Activated CD4-positive, alpha-beta T cell treated with anti-CD3 and anti-CD28 coated beads, Interleukin-2, amount 10 ng/mL, durations not matched to agents 24 days and 14 days (primary cell): ENCODE data around the gene EMCN. TPM values are rescaled to one million over a fixed set of nuclear protein-coding genes. Genes with fewer than 3 reads are reported as not detected.

Experiments used
- DNase-seq: peaks from one replicate; pipeline ENCODE4 v3.0.0; 2022
- H3K27ac Mint-ChIP-seq: one replicate; pipeline ENCODE4 v1.8.0; 2022; ENCODE audit warnings: mild to moderate bottlenecking, mixed read lengths
- H3K27me3 Mint-ChIP-seq: one replicate; pipeline ENCODE4 v1.8.0; 2022; ENCODE audit warnings: mixed read lengths
- H3K36me3 Mint-ChIP-seq: one replicate; pipeline ENCODE4 v1.8.0; 2022; ENCODE audit warnings: low read depth, mild to moderate bottlenecking, mixed read lengths
- H3K4me1 Mint-ChIP-seq: one replicate; pipeline ENCODE4 v1.8.0; 2021; ENCODE audit warnings: mixed read lengths
- H3K4me3 Mint-ChIP-seq: one replicate; pipeline ENCODE4 v1.8.0; 2022; ENCODE audit warnings: mild to moderate bottlenecking, moderate library complexity, mixed read lengths
- H3K9me3 Mint-ChIP-seq: one replicate; pipeline ENCODE4 v1.8.0; 2021; ENCODE audit warnings: mixed read lengths
- intact Hi-C: fragments of 100-400 bp; cut with micrococcal nuclease; formaldehyde crosslinking; loops from one replicate; pipeline ENCODE4 v1.15.1; 2023
- total RNA-seq: library from RNA; stranded (reverse); gene quantifications from 2 replicates; pipeline ENCODE4 v1.2.3, GENCODE V29; 2022

EMCN gene
- total RNA-seq, 1 donor from 2014 or later, result not detected

- intact Hi-C loops, result no loop called here
- DNase-seq, result no peak
- H3K9me3 Mint-ChIP-seq, result no peaks in the 10 kb centered on the region
- no peak overlapping the region for H3K4me3 Mint-ChIP-seq
- no peaks in the 10 kb centered on the region for H3K36me3 Mint-ChIP-seq
- H3K27ac Mint-ChIP-seq, result no peak overlapping the region
- H3K4me1 Mint-ChIP-seq, result no peaks in the 10 kb centered on the region
- H3K27me3 Mint-ChIP-seq, result no peaks in the 10 kb centered on the region
Measured at GRCh38 chr4:100466501-100466900, 51.3 kb downstream of the EMCN start.

GRCh38 chr4:100461807-100462605 lies 55.8 kb downstream of the EMCN start:
- H3K27me3 Mint-ChIP-seq, result no peaks in the 10 kb centered on the region
- H3K4me3 Mint-ChIP-seq, result no peak overlapping the region
- intact Hi-C loops, result no loop called here
- H3K4me1 Mint-ChIP-seq, result peaks cover 9% of the 10 kb centered on the region
- no peak for DNase-seq
- H3K27ac Mint-ChIP-seq, result no peak overlapping the region
- peaks cover 11% of the 10 kb centered on the region for H3K9me3 Mint-ChIP-seq
- H3K36me3 Mint-ChIP-seq, result no peaks in the 10 kb centered on the region

- H3K4me3 Mint-ChIP-seq, result no peak overlapping the region
- no peak for DNase-seq
- no peaks in the 10 kb centered on the region for H3K4me1 Mint-ChIP-seq
- H3K27ac Mint-ChIP-seq, result no peak overlapping the region
- H3K27me3 Mint-ChIP-seq, result no peaks in the 10 kb centered on the region
- no peaks in the 10 kb centered on the region for H3K9me3 Mint-ChIP-seq
- intact Hi-C loops, result no loop called here
- H3K36me3 Mint-ChIP-seq, result no peaks in the 10 kb centered on the region
Measured at GRCh38 chr4:100450449-100450848, 67.4 kb downstream of the EMCN start.

- intact Hi-C loops, result no loop called here
- H3K27ac Mint-ChIP-seq, result no peak overlapping the region
Measured at GRCh38 chr4:100431416-100431815, 86.4 kb downstream of the EMCN start.

GRCh38 chr4:100430451-100430850 lies 87.4 kb downstream of the EMCN start:
- intact Hi-C loops, result no loop called here
- H3K27ac Mint-ChIP-seq, result no peak overlapping the region
- H3K36me3 Mint-ChIP-seq, result no peaks in the 10 kb centered on the region
- no peaks in the 10 kb centered on the region for H3K4me1 Mint-ChIP-seq
- no peaks in the 10 kb centered on the region for H3K27me3 Mint-ChIP-seq
- H3K9me3 Mint-ChIP-seq, result peaks cover 4% of the 10 kb centered on the region
- DNase-seq, result no peak
- no peak overlapping the region for H3K4me3 Mint-ChIP-seq

More at GRCh38 chr4:100431416-100431815, 86.4 kb downstream of the EMCN start:
- H3K9me3 Mint-ChIP-seq, result peaks cover 4% of the 10 kb centered on the region
- H3K27me3 Mint-ChIP-seq, result no peaks in the 10 kb centered on the region
- DNase-seq, result no peak
- H3K4me1 Mint-ChIP-seq, result no peaks in the 10 kb centered on the region
- H3K4me3 Mint-ChIP-seq, result no peak overlapping the region
- H3K36me3 Mint-ChIP-seq, result no peaks in the 10 kb centered on the region

- Mint-ChIP-seq H3K27ac (no peak overlapping the region), H3K9me3 (peaks cover 4% of the 10 kb centered on the region), H3K36me3 (no peaks in the 10 kb centered on the region), H3K27me3 (no peaks in the 10 kb centered on the region), H3K4me1 (no peaks in the 10 kb centered on the region), H3K4me3 (no peak overlapping the region)
- intact Hi-C loops, result no loop called here
- DNase-seq, result no peak
Measured at GRCh38 chr4:100429616-100430015, 88.2 kb downstream of the EMCN start.

GRCh38 chr4:100428051-100428450 lies 89.8 kb downstream of the EMCN start:
- intact Hi-C loops, result no loop called here
- no peak for DNase-seq
- Mint-ChIP-seq H3K9me3 (no peaks in the 10 kb centered on the region), H3K27ac (no peak overlapping the region), H3K4me3 (no peak overlapping the region), H3K4me1 (no peaks in the 10 kb centered on the region), H3K36me3 (no peaks in the 10 kb centered on the region), H3K27me3 (no peaks in the 10 kb centered on the region)

- intact Hi-C loops, result no loop called here
- no peaks in the 10 kb centered on the region for H3K27me3 Mint-ChIP-seq
- no peak overlapping the region for H3K4me3 Mint-ChIP-seq
- no peak for DNase-seq
- H3K27ac Mint-ChIP-seq, result no peak overlapping the region
- H3K4me1 Mint-ChIP-seq, result no peaks in the 10 kb centered on the region
- H3K9me3 Mint-ChIP-seq, result no peaks in the 10 kb centered on the region
- no peaks in the 10 kb centered on the region for H3K36me3 Mint-ChIP-seq
Measured at GRCh38 chr4:100424376-100424775, 93.4 kb downstream of the EMCN start.

GRCh38 chr4:100422894-100423293 lies 94.9 kb downstream of the EMCN start:
- Mint-ChIP-seq H3K36me3 (no peaks in the 10 kb centered on the region), H3K27ac (no peak overlapping the region), H3K4me3 (no peak overlapping the region), H3K27me3 (no peaks in the 10 kb centered on the region), H3K9me3 (no peaks in the 10 kb centered on the region), H3K4me1 (no peaks in the 10 kb centered on the region)
- intact Hi-C loops, result no loop called here
- no peak for DNase-seq

GRCh38 chr4:100421361-100421978 lies 96.4 kb downstream of the EMCN start:
- no peak for DNase-seq
- Mint-ChIP-seq H3K9me3 (no peaks in the 10 kb centered on the region), H3K4me1 (no peaks in the 10 kb centered on the region), H3K27me3 (no peaks in the 10 kb centered on the region), H3K27ac (no peak overlapping the region), H3K4me3 (no peak overlapping the region), H3K36me3 (no peaks in the 10 kb centered on the region)
- intact Hi-C loops, result no loop called here

GRCh38 chr4:100420571-100420970 lies 97.3 kb downstream of the EMCN start:
- no peaks in the 10 kb centered on the region for H3K4me1 Mint-ChIP-seq
- H3K4me3 Mint-ChIP-seq, result no peak overlapping the region
- no peaks in the 10 kb centered on the region for H3K9me3 Mint-ChIP-seq
- no peak for DNase-seq
- intact Hi-C loops, result no loop called here
- no peak overlapping the region for H3K27ac Mint-ChIP-seq
- no peaks in the 10 kb centered on the region for H3K36me3 Mint-ChIP-seq
- H3K27me3 Mint-ChIP-seq, result no peaks in the 10 kb centered on the region

- intact Hi-C loops, result no loop called here
- no peak for DNase-seq
- H3K27me3 Mint-ChIP-seq, result no peaks in the 10 kb centered on the region
- no peaks in the 10 kb centered on the region for H3K9me3 Mint-ChIP-seq
- H3K4me3 Mint-ChIP-seq, result no peak overlapping the region
- no peaks in the 10 kb centered on the region for H3K4me1 Mint-ChIP-seq
- H3K27ac Mint-ChIP-seq, result no peak overlapping the region
- no peaks in the 10 kb centered on the region for H3K36me3 Mint-ChIP-seq
Measured at GRCh38 chr4:100417565-100417964, 100.3 kb downstream of the EMCN start.

GRCh38 chr4:100414016-100414790 lies 103.6 kb downstream of the EMCN start:
- H3K4me1 Mint-ChIP-seq, result no peaks in the 10 kb centered on the region
- H3K27me3 Mint-ChIP-seq, result no peaks in the 10 kb centered on the region
- no peaks in the 10 kb centered on the region for H3K9me3 Mint-ChIP-seq
- no peaks in the 10 kb centered on the region for H3K36me3 Mint-ChIP-seq
- H3K27ac Mint-ChIP-seq, result no peak overlapping the region
- intact Hi-C loops, result no loop called here
- H3K4me3 Mint-ChIP-seq, result no peak overlapping the region
- DNase-seq, result no peak

- intact Hi-C loops, result no loop called here
- Mint-ChIP-seq H3K36me3 (no peaks in the 10 kb centered on the region), H3K9me3 (no peaks in the 10 kb centered on the region), H3K4me3 (no peak overlapping the region), H3K27me3 (peaks cover 6% of the 10 kb centered on the region), H3K27ac (no peak overlapping the region), H3K4me1 (no peaks in the 10 kb centered on the region)
- DNase-seq, result no peak
Measured at GRCh38 chr4:100391863-100392262, 126.0 kb downstream of the EMCN start.
